Measurements from ENCODE around the gene NRXN3. TPM values are rescaled to one million over a fixed set of nuclear protein-coding genes. Genes with fewer than 3 reads are reported as not detected.

The NRXN3 gene
- total and polyA plus RNA-seq, 2 of the 13 experiments (the other 11 are each of a cell fraction or from before 2014, with no cell fraction given) = 0.03 TPM; not detected in 1

DNA sequence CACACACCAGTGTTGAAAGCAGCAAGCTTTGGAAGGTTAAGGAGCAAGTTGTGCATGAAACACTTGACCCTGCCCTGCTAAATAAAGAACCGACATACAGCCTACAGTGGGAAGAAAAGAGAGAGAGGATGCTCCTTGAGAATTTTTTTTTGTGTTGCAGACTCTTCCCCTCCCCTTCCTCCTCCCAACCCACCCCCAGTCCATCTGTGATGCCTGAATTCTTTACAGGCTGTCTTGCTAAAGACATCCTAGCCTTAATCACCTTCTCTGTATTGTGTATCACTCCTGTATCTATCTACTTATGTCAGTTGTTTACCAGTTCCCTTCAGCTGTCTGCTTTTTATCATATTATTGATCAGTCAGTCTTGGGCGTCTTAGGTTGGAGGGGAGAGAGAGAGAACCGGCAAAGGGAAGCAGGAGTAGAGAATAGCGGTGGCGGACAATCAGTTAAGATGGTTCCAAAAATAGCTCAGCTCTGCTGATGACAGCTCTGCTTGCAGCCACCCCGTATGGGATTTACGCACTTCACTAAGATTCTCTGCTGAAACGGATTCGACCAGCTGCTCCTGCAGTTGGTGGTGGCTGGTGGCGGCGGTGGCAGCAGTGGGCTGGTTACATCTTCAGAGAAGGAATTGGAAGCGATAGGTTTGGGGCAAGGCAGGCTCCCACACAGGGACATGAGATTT, 664.7 kb downstream of the NRXN3 start:
- no peaks in the 10 kb centered on the region for H3K36me3 ChIP-seq (replicated peaks in 1 of 2; ENCODE audit: control insufficient read depth in 1 of 2, insufficient read depth in 2 of 2, low read length in 2 of 2)
- no peak overlapping the region for H3K27ac ChIP-seq (ENCODE audit: extremely low read length, insufficient read depth, low read length)
- ChIA-PET CTCF (ENCODE audit: low intra/inter-chr PET ratio, low total read pairs) (no interaction called here), POLR2A (no interaction called here)
- WGBS (ENCODE audit: low lambda C conversion rate) = under 1% methylated on average over 6 of the region's 12 CpGs
- DNase-seq (ENCODE audit: low spot score) (no peak), ATAC-seq (no peak), FAIRE-seq (no peak)
- no peaks in the 10 kb centered on the region for H3K27me3 ChIP-seq (ENCODE audit: control insufficient read depth in 1 of 2, insufficient read depth in 2 of 2, low read length in 2 of 2)
- H2AFZ ChIP-seq (ENCODE audit: low read length) = no peak overlapping the region
- no peaks in the 10 kb centered on the region for H3K79me2 ChIP-seq (ENCODE audit: insufficient read depth, low read length)
- H3K9ac ChIP-seq (ENCODE audit: insufficient read depth, low read depth, low read length) = no peak overlapping the region
- no peak overlapping the region for H3K4me2 ChIP-seq (ENCODE audit: low read depth, low read length)
- no peaks in the 10 kb centered on the region for H4K20me1 ChIP-seq (ENCODE audit: insufficient read depth, low read length)
- no TSS peak for BruUV-seq (replicated peaks)
- no peak overlapping the region for H3K4me3 ChIP-seq (replicated peaks in 1 of 3; ENCODE audit: insufficient read depth in 1 of 3, low read depth in 2 of 3, low read length in 3 of 3)
- TF ChIP-seq ZKSCAN1 (IDR thresholded peaks at IDR 0.05; ENCODE audit: low read length) = no peak
- TF ChIP-seq MAFK (conservative IDR thresholded peaks at IDR 0.05 in 1 of 2, IDR thresholded peaks at IDR 0.05 in 1 of 2; ENCODE audit: low read length in 2 of 2) = no peak
- no peak for TF ChIP-seq ISX (CRISPR knock-in tag; conservative IDR thresholded peaks at IDR 0.05)
- TF ChIP-seq, protein P1, sequence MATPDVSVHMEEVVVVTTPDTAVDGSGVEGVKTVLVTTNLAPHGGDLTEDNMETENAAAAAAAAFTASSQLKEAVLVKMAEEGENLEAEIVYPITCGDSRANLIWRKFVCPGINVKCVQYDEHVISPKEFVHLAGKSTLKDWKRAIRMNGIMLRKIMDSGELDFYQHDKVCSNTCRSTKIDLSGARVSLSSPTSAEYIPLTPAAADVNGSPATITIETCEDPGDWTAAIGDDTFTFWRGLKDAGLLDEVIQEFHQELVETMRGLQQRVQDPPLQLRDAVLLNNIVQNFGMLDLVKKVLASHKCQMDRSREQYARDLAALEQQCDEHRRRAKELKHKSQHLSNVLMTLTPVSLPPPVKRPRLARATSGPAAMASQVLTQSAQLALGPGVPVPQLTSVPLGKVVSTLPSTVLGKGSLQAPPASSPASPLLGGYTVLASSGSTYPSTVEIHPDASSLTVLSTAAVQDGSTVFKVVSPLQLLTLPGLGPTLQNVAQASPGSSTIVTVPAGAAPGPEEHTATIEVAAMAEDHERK (CRISPR knock-in tag; IDR thresholded peaks at IDR 0.05; ENCODE audit: low read depth) = no peak
- no peak for TF ChIP-seq ZBTB3 (CRISPR knock-in tag; IDR thresholded peaks at IDR 0.05; ENCODE audit: borderline replicate concordance, low read depth)
- no peak for TF ChIP-seq ZNF660 (CRISPR knock-in tag; IDR thresholded peaks at IDR 0.05; ENCODE audit: borderline replicate concordance, low read depth)
- TF ChIP-seq MBNL3 (CRISPR knock-in tag; conservative IDR thresholded peaks at IDR 0.05) = no peak
- TF ChIP-seq HMG20A (CRISPR knock-in tag; IDR thresholded peaks at IDR 0.05; ENCODE audit: borderline replicate concordance) = no peak
- intact Hi-C loops (cut with micrococcal nuclease; ENCODE audit: unreplicated experiment) (no loop called here), in situ Hi-C loops (cut with HindIII; ENCODE audit: extremely low pct_ligation_motif_present, low pct_unique_long_range_greater_than_20kb) (loop anchor here (25.0 kb wide), 2 partner anchors 673 to 823 kb away; partner anchors contain the start of gene NRXN3)
- no peaks in the 10 kb centered on the region for H3K9me3 ChIP-seq (ENCODE audit: low read length)
- H3K4me1 ChIP-seq (ENCODE audit: insufficient read depth, low read length) = no peaks in the 10 kb centered on the region

All from HepG2 (cell line).